HT1080 (cell line): ENCODE measurements around the gene TTC21A. TPM values are rescaled to one million over a fixed set of nuclear protein-coding genes. Genes with fewer than 3 reads are reported as not detected.
A peak's percentile ranks its signal among the peaks of the same experiment; 100 is the strongest.

Experiments
- DNase-seq: peaks from one replicate; pipeline ENCODE4 v3.0.0-alpha.2; 2015; ENCODE audit warnings: low read depth
- total RNA-seq: library from RNA; depleted of rRNA; stranded (reverse); fragments of >200 nt; shearing (Covaris generic); gene quantifications from 2 replicates; pipeline ENCODE4 v1.2.3, GENCODE V29; 2014

The TTC21A gene
- total RNA-seq, 1 experiment from 2014 or later = 0.69 TPM

DNA sequence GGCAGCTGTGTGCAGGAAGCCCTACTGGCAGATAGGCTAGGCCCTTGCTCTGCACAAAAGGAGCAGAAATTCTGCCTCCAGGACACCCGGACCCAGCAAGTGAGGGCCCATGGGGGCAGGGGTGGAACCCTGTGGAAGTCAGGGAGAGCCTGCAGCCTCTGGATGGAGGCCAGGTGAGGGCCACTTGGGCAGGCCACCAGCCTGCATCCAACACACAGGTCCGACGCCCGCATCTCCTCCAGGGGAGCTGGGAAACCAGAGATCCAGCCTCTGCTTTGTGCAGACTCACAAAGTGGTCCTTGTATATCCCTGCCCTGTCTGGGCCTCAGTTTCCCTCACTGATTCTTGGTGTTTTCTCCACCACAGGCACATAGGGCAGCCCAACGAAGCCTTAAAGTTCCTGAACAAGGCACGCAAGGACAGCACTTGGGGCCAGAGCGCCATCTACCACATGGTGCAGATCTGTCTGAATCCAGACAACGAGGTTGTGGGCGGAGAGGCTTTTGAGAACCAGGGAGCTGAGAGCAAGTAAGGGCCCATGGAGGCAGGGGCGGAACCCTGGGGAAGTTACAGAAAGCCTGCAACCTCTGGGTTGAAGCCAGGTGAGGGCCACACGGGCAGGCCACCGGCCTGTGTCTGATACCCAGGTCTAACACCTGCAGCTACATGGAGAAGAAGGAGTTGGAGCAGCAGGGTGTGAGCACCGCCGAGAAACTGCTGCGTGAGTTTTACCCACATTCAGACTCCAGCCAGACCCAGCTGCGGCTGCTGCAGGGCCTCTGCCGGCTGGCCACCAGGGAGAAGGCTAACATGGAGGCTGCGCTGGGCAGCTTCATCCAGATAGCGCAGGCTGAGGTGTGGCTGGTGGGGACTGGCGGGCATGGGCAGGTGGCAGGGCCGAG, 29.3 kb downstream of the TTC21A start:
- DNase-seq = no peak

DNA sequence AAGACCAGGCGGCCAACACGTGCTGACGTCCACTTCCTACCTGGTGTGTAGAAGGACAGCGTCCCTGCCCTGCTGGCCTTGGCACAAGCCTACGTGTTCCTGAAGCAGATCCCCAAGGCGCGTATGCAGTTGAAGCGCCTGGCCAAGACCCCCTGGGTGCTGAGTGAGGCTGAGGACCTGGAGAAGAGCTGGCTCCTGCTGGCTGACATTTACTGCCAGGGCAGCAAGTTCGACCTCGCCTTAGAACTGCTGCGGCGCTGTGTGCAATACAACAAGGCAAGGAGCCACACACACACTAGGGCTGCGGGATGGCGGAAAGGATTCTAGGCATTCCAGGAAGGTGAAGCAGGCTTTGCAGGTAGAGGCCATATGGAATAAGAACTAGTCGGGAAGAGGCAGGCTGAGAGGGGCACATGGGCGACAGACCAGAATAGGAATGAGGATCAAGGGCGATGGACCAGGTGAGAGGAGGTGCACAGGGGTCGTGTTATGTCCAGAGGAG, 30.0 kb downstream of the TTC21A start:
- no peak for DNase-seq

DNA sequence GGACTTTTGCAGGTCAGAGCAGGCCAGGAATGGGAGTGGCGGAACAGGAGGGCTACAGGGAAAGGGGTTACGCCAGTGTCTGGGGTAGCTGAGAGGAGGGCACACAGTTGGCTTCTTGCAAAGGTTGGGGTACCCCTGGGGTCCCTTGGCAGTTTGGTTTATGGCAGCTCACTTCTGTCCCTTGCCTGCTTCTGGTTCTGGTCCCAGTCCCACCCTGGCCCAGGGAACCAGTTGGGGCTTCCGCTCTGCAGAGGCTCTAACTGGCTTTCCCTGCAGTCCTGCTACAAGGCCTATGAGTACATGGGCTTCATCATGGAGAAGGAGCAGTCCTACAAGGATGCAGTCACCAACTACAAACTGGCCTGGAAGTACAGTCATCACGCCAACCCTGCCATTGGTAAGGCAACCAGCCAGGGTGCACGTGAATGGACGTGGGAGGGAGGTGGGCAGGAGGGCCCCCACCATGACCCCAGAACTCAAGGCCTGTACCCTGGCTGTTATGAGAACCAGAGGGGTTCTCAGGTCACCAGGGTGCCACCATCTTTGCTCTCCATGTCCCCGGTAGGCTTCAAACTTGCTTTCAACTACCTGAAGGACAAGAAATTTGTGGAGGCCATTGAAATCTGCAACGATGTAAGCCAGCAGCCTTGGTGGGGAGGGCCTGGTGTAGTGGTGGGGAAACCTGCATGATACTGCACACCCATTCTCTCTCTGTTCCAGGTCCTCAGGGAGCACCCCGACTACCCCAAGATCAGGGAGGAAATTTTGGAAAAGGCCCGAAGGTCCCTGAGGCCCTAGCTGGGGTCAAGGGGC, 30.7 kb downstream of the TTC21A start:
- no peak for DNase-seq

DNA sequence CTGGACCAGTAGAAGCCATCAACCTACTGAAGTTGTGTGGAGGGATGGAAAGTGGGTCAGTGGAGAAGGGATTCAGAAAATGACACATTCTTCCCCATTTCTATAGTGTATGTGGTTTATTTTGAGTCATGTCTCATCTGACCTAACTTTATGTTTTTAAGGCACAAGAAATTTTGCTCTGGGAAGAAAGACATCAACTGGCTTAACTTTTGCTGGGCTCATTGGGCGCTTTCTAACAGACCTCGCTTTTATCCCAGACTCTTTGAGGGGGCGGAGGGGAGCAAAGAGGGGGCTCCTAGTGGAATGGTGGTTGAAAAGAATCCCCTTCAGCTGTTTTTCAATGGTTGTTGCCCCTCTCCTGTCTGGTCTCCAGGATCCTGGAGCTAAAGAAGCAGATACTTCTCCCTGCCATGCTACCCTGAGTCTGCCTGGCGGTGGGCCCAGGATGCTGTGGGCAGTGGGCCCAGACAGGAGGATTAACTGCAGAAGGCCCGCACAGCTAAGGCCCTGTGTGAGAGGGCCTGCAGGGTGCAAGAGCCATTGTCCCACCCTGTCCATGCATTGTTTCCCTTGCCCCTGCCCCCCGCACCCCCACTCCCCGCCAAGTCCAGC, 31.4 kb downstream of the TTC21A start:
- no peak for DNase-seq

- no peak for DNase-seq
Measured at GRCh38 chr3:39139442-39139841, 32.0 kb downstream of the TTC21A start.

DNA sequence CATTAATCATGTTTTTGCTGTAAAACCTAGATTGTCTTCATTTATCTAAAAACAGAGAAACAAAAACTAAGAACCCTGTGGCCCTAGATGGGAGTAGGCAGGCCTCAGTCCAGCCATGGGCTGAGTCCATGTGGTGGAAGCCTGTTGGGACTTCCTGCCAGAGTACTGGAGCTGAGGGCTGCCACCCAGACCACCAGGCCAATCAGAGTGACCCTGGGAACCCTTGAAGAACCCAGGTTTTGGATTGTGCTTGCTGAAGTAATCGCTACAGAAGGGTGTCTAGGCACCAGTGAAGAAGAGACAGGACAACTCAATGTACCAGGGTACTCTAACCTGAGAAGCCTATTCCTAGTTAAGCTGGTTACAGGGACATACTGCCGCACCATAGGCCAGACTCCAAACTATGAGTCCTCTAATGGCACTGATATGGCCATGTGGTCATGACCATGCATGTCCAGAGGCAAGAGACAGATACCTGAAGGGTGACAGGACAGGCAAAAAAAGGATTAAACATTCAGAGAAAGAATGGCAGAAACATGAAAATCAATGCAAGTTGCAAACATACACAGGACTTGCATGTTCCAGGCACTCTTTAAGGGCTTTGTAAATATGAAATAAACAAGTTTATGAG, 33.0 kb downstream of the TTC21A start:
- no peak for DNase-seq

DNA sequence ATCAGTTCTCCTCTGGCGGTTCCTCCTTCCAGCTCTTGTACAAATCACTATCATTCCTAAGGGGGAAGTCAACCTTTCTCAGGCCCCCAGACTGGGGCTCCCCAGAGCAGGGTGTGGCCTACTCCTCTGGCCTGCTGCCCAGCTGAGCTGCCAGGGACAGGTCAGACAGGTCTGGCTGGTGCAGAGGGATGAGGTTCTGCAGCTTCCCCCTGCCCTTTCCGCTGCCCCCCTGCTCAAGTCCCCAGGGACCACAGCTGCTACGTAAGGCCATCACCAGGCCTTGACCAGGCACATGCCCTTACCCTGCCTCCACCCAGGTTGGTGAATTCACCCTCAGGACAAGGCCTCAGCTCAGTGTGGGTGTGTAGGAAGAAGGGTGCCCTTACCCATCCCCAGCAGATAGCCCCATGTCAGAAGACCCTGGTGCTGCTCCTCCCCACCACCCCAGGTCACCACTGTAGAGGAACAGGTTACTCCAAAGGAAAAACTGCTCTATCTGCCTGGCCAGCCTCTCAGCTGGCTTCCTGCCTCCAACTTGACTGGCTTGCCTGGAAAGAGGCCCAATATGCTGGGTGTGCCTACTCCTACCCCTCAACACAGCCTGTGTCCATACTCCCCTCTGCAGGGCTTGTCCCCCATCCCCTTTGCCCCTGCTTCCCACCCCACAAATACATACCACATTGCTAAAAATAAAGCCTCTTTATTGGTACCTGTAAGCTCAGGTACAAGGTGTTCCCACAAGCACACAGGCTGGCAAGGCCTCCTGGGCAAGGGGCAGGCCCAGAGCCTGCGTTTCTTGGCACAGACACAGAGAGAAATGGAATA, 33.9 kb downstream of the TTC21A start:
- DNase-seq = no peak

- no peak for DNase-seq
Measured at GRCh38 chr3:39142067-39142466, 34.6 kb downstream of the TTC21A start.

- DNase-seq = no peak
Measured at GRCh38 chr3:39143051-39143885, 35.8 kb downstream of the TTC21A start.

- DNase-seq = no peak
Measured at GRCh38 chr3:39144095-39144747, 36.7 kb downstream of the TTC21A start.

- DNase-seq = no peak
Measured at GRCh38 chr3:39144748-39145380, 37.4 kb downstream of the TTC21A start.

- no peak for DNase-seq
Measured at GRCh38 chr3:39146083-39146501, 38.6 kb downstream of the TTC21A start.

GRCh38 chr3:39146611-39147591, 39.4 kb downstream of the TTC21A start:
- peak; percentile 99 for DNase-seq

GRCh38 chr3:39147711-39148434, 40.4 kb downstream of the TTC21A start:
- peak; percentile 79 for DNase-seq

GRCh38 chr3:39148435-39149058, 41.1 kb downstream of the TTC21A start:
- no peak for DNase-seq

- no peak for DNase-seq
Measured at GRCh38 chr3:39149059-39149455, 41.6 kb downstream of the TTC21A start.
